ENCODE data around the gene NEU4. TPM values are rescaled to one million over a fixed set of nuclear protein-coding genes. Genes with fewer than 3 reads are reported as not detected.

The NEU4 gene
- polyA plus RNA-seq, 4 donors: 0.65 to 102 (median 42.8) TPM

GRCh38 chr2:241846406-241846805 is 37.4 kb downstream of the NEU4 start:
- H3K9me3 ChIP-seq (ENCODE audit: control insufficient read depth in 2 of 2, insufficient read depth in 1 of 2, low read depth in 1 of 2, low read length in 1 of 2): no peaks in the 10 kb centered on the region
- H3K36me3 ChIP-seq (ENCODE audit: control insufficient read depth in 3 of 3, insufficient read depth in 2 of 3, low read depth in 1 of 3, low read length in 3 of 3): no peaks in the 10 kb centered on the region
- no peak for DNase-seq
- H3K27ac ChIP-seq (ENCODE audit: low read depth in 1 of 3, low read length in 2 of 3): no peak overlapping the region
- H3K4me3 ChIP-seq (ENCODE audit: low read depth in 1 of 3, low read length in 3 of 3): no peak overlapping the region
- no peak for FAIRE-seq
- 82 to 88% (median 86%) methylated on average over 21 to 22 of the region's 22 CpGs for WGBS, 3 donors
- peaks cover 0 to 10% (median 0%) of the 10 kb centered on the region in 3 donors for H3K27me3 ChIP-seq (ENCODE audit: control insufficient read depth in 3 of 3, insufficient read depth in 3 of 3, low read length in 3 of 3)
- peaks cover 0 to 4% (median 0%) of the 10 kb centered on the region in 3 donors for H3K4me1 ChIP-seq (ENCODE audit: control insufficient read depth in 3 of 3, insufficient read depth in 2 of 3, low read depth in 1 of 3, low read length in 2 of 3)

DNA sequence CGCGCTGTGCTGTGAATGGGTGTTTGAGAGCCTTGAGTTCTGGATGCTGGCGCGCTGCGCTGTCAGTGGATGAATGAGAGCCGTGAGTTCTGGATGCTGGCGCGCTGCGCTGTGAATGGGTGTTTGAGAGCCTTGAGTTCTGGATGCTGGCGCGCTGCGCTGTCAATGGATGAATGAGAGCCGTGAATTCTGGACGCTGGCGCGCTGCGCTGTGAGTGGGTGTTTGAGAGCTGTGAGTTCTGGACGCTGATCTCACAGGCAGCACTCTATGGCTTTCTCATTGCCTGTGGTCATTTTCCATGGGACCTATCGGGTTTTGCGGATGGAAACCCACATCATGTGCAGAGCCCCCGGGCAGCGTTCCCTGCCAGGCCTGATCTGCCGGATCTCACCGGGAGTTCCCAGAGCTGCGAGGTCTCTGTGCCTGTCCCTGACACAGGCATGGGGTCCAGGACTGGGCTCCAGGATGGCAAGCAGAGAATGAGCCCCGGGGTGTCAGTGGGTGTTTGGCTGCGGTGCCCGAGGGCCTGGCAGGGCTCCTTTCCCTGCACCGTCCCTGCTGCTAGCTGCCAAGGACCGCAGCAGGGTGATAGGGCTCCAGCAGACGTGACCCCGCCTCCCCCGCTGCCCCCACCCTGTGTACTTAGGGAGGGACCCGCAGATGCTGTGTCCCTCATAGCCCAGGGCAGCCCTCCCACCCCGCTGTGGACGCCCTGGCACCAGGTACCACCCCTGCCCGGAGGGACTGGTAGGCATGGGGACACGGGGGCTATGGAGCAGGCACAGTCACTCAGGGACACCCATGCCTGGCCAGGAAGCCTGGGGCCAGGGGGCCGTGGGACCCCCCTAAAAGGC is 40.0 kb downstream of the NEU4 start:
- WGBS, 3 donors: 88 to 90% (median 89%) methylated on average over 38 to 39 of the region's 39 CpGs
- no peak overlapping the region for H3K27ac ChIP-seq (ENCODE audit: low read depth in 1 of 3, low read length in 2 of 3)
- FAIRE-seq (no peak), DNase-seq (no peak)
- no peak overlapping the region for H3K4me3 ChIP-seq (ENCODE audit: low read depth in 1 of 3, low read length in 3 of 3)
- H3K27me3 ChIP-seq (ENCODE audit: control insufficient read depth in 3 of 3, insufficient read depth in 3 of 3, low read length in 3 of 3): peaks cover 0 to 10% (median 0%) of the 10 kb centered on the region in 3 donors
- H3K9me3 ChIP-seq (ENCODE audit: control insufficient read depth in 2 of 2, insufficient read depth in 1 of 2, low read depth in 1 of 2, low read length in 1 of 2): no peaks in the 10 kb centered on the region
- H3K36me3 ChIP-seq (ENCODE audit: control insufficient read depth in 3 of 3, insufficient read depth in 2 of 3, low read depth in 1 of 3, low read length in 3 of 3): no peaks in the 10 kb centered on the region
- peaks cover 0 to 4% (median 0%) of the 10 kb centered on the region in 3 donors for H3K4me1 ChIP-seq (ENCODE audit: control insufficient read depth in 3 of 3, insufficient read depth in 2 of 3, low read depth in 1 of 3, low read length in 2 of 3)

GRCh38 chr2:241849616-241850543 is 40.9 kb downstream of the NEU4 start:
- Histone ChIP-seq H3K4me1 (ENCODE audit: control insufficient read depth in 3 of 3, insufficient read depth in 2 of 3, low read depth in 1 of 3, low read length in 2 of 3) (no peaks in the 10 kb centered on the region), H3K36me3 (ENCODE audit: control insufficient read depth in 3 of 3, insufficient read depth in 2 of 3, low read depth in 1 of 3, low read length in 3 of 3) (no peaks in the 10 kb centered on the region), H3K27me3 (ENCODE audit: control insufficient read depth in 3 of 3, insufficient read depth in 3 of 3, low read length in 3 of 3) (peaks cover 0 to 7% (median 0%) of the 10 kb centered on the region in 3 donors), H3K9me3 (ENCODE audit: control insufficient read depth in 2 of 2, insufficient read depth in 1 of 2, low read depth in 1 of 2, low read length in 1 of 2) (no peaks in the 10 kb centered on the region), H3K27ac (ENCODE audit: low read depth in 1 of 3, low read length in 2 of 3) (no peak overlapping the region), H3K4me3 (ENCODE audit: low read depth in 1 of 3, low read length in 3 of 3) (no peak overlapping the region)
- WGBS, 3 donors: 79 to 86% (median 83%) methylated on average over 14 to 16 of the region's 16 CpGs
- FAIRE-seq (no peak), DNase-seq (no peak)

DNA sequence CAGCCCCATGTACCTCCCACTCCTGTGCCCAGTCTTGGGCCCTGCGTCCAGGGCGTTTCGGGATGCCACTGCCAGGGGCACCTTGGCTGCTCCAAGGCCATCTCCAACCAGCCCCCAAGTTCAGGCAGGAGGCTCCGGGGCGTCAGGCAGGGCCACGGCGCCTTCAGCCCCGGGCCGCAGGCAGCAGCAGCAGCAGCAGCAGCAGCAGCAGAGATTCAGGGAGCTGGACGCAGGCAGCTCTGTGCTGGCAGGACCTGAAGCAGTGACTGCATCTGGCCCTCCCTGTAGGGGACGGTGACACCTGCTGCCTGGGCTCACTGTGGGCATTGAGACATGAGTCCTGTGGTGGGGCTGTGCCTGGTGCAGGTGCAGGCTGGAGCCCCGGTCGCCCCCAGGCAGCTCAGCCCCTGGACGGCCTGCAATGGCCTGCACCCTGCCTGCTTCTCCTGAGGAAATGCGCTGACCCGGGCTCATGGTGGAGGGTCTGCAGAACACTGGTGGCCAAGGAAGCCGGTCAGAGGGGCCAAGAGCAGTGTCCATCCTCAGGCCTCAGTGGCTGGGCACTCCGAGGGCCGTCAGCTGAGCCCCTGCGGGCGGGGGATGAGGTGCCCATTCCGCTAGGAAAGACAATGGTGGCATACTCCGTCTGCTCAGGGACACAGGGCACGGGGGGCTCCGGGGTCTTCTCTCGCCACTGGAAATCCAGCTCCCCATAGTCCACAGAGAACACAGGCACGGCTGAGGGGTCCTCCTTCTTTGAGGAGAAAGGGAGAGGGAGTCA is 41.7 kb downstream of the NEU4 start:
- Histone ChIP-seq H3K27me3 (ENCODE audit: control insufficient read depth in 3 of 3, insufficient read depth in 3 of 3, low read length in 3 of 3) (peaks cover 0 to 2% (median 0%) of the 10 kb centered on the region in 3 donors), H3K4me3 (ENCODE audit: low read depth in 1 of 3, low read length in 3 of 3) (no peak overlapping the region), H3K4me1 (ENCODE audit: control insufficient read depth in 3 of 3, insufficient read depth in 2 of 3, low read depth in 1 of 3, low read length in 2 of 3) (no peaks in the 10 kb centered on the region), H3K9me3 (ENCODE audit: control insufficient read depth in 2 of 2, insufficient read depth in 1 of 2, low read depth in 1 of 2, low read length in 1 of 2) (no peaks in the 10 kb centered on the region), H3K36me3 (ENCODE audit: control insufficient read depth in 3 of 3, insufficient read depth in 2 of 3, low read depth in 1 of 3, low read length in 3 of 3) (no peaks in the 10 kb centered on the region), H3K27ac (ENCODE audit: low read depth in 1 of 3, low read length in 2 of 3) (no peak overlapping the region)
- no peak for FAIRE-seq
- no peak for DNase-seq
- WGBS, 3 donors: 86 to 89% (median 86%) methylated on average over 26 to 27 of the region's 27 CpGs

DNA sequence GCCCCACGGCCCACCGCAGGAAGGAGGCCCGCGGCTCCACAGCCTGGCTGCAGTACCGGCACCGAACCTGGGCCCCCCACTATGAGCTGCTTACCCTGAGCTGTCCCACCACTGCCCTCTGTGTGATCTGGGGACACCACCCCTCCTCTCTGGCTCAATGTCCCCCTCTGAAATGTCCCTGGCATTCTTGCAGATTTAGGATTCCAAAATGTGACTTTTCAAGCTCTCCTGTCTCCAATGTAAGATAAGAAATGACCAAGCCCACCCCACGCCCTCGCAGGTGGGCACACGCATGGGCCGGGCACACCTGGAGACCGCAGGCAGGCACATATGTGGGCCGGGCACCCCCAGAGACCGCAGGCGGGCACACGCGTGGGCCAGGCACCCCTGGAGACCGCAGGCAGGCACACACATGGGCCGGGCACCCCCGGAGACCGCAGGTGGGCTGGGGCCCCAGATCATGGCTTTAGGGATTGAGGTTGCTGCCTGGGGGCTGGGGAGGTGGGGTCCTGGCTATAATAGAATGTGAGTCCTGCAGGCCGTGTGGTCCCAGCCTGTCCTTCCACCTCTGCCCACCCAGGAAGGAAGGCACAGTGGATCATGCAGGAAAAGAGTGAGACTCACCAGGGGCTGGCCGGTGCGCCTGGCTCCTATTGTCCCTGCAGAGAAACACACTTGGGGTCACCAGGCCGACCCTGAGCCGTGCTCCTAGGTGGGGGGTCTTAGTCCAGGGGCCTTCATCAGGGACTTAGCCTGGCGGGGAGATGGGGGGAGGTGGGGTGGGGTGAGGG is 42.5 kb downstream of the NEU4 start:
- Histone ChIP-seq H3K4me3 (ENCODE audit: low read depth in 1 of 3, low read length in 3 of 3) (no peak overlapping the region), H3K9me3 (ENCODE audit: control insufficient read depth in 2 of 2, insufficient read depth in 1 of 2, low read depth in 1 of 2, low read length in 1 of 2) (no peaks in the 10 kb centered on the region), H3K27me3 (ENCODE audit: control insufficient read depth in 3 of 3, insufficient read depth in 3 of 3, low read length in 3 of 3) (peaks cover 0 to under 1% (median 0%) of the 10 kb centered on the region in 3 donors), H3K27ac (ENCODE audit: low read depth in 1 of 3, low read length in 2 of 3) (no peak overlapping the region), H3K4me1 (ENCODE audit: control insufficient read depth in 3 of 3, insufficient read depth in 2 of 3, low read depth in 1 of 3, low read length in 2 of 3) (no peaks in the 10 kb centered on the region), H3K36me3 (ENCODE audit: control insufficient read depth in 3 of 3, insufficient read depth in 2 of 3, low read depth in 1 of 3, low read length in 3 of 3) (no peaks in the 10 kb centered on the region)
- 84 to 88% (median 86%) methylated on average over 24 to 26 of the region's 26 CpGs for WGBS, 3 donors
- DNase-seq (no peak), FAIRE-seq (no peak)

- FAIRE-seq: no peak
- H3K4me3 ChIP-seq (ENCODE audit: low read depth in 1 of 3, low read length in 3 of 3): no peak overlapping the region
- no peaks in the 10 kb centered on the region for H3K9me3 ChIP-seq (ENCODE audit: control insufficient read depth in 2 of 2, insufficient read depth in 1 of 2, low read depth in 1 of 2, low read length in 1 of 2)
- no peak for DNase-seq
- WGBS, 3 donors: 77 to 90% (median 88%) methylated on average over 37 to 39 of the region's 39 CpGs
- H3K27ac ChIP-seq (ENCODE audit: low read depth in 1 of 3, low read length in 2 of 3): no peak overlapping the region
- H3K36me3 ChIP-seq (ENCODE audit: control insufficient read depth in 3 of 3, insufficient read depth in 2 of 3, low read depth in 1 of 3, low read length in 3 of 3): no peaks in the 10 kb centered on the region
- H3K27me3 ChIP-seq (ENCODE audit: control insufficient read depth in 3 of 3, insufficient read depth in 3 of 3, low read length in 3 of 3): no peaks in the 10 kb centered on the region
- no peaks in the 10 kb centered on the region for H3K4me1 ChIP-seq (ENCODE audit: control insufficient read depth in 3 of 3, insufficient read depth in 2 of 3, low read depth in 1 of 3, low read length in 2 of 3)
Observed at GRCh38 chr2:241852116-241852980, 43.4 kb downstream of the NEU4 start.

- Histone ChIP-seq H3K27ac (ENCODE audit: low read depth in 1 of 3, low read length in 2 of 3) (no peak overlapping the region), H3K9me3 (ENCODE audit: control insufficient read depth in 2 of 2, insufficient read depth in 1 of 2, low read depth in 1 of 2, low read length in 1 of 2) (no peaks in the 10 kb centered on the region), H3K36me3 (ENCODE audit: control insufficient read depth in 3 of 3, insufficient read depth in 2 of 3, low read depth in 1 of 3, low read length in 3 of 3) (no peaks in the 10 kb centered on the region), H3K27me3 (ENCODE audit: control insufficient read depth in 3 of 3, insufficient read depth in 3 of 3, low read length in 3 of 3) (peaks cover 0 to 3% (median 0%) of the 10 kb centered on the region in 3 donors), H3K4me3 (ENCODE audit: low read depth in 1 of 3, low read length in 3 of 3) (no peak overlapping the region), H3K4me1 (ENCODE audit: control insufficient read depth in 3 of 3, insufficient read depth in 2 of 3, low read depth in 1 of 3, low read length in 2 of 3) (no peaks in the 10 kb centered on the region)
- DNase-seq: no peak
- no peak for FAIRE-seq
- WGBS, 3 donors: 77 to 86% (median 82%) methylated on average over 8 to 10 of the region's 10 CpGs
Observed at GRCh38 chr2:241852981-241853631, 44.1 kb downstream of the NEU4 start.

Data from small intestine (tissue), 7 donors.